CD4-positive, alpha-beta memory T cell (primary cell): Measurements from ENCODE around the gene MAFB. TPM values are rescaled to one million over a fixed set of nuclear protein-coding genes. Genes with fewer than 3 reads are reported as not detected.

Experiments
- CTCF ChIA-PET: fragments of 350-600 bp; sonication (Branson Sonifier 250); formaldehyde crosslinking; loops from one replicate; lab custom pipeline; 2021; ENCODE audit warnings: inconsistent platforms; ENCODE audit not compliant: partially characterized antibody; lab: Charles Lee
- POLR2A ChIA-PET: fragments of 350-600 bp; sonication (Branson Sonifier 250); formaldehyde crosslinking; loops from one replicate; lab custom pipeline; 2021; ENCODE audit not compliant: partially characterized antibody; lab: Charles Lee
- DNase-seq, 5 donors: peaks; one replicate each; pipeline versions ENCODE4 v3.0.0 to v3.0.0-alpha.2; 2020 to 2022; ENCODE audit warnings: mixed read lengths in 1 of 5
- H3K27ac ChIP-seq: one replicate; pipeline ENCODE4 v1.7.0; 2013; ENCODE audit warnings: low read depth, low read length
- H3K27me3 ChIP-seq: 2 replicates; pipeline ENCODE4 v1.7.0; 2013; ENCODE audit warnings: mild to moderate bottlenecking, low read length, moderate library complexity; ENCODE audit not compliant: insufficient read depth
- H3K36me3 ChIP-seq: 2 replicates; pipeline ENCODE4 v1.7.0; 2013; ENCODE audit warnings: mild to moderate bottlenecking, low read length, moderate library complexity; ENCODE audit not compliant: insufficient read depth
- H3K4me1 ChIP-seq: 2 replicates; pipeline ENCODE4 v1.7.0; 2013; ENCODE audit warnings: mild to moderate bottlenecking, low read length, moderate library complexity; ENCODE audit not compliant: insufficient read depth
- H3K4me3 ChIP-seq, 2 donors: one replicate each; pipeline ENCODE4 v1.7.0; 2013; ENCODE audit warnings: low read length in 2 of 2, mild to moderate bottlenecking in 1 of 2
- H3K9me3 ChIP-seq, 2 donors: one replicate each; pipeline ENCODE4 v1.7.0; 2013; ENCODE audit warnings: low read length in 2 of 2, control low read depth in 1 of 2; ENCODE audit not compliant: control insufficient read depth in 1 of 2
- H3K27ac Mint-ChIP-seq, 7 donors: one replicate each; pipeline ENCODE4 v1.8.0; 2020 to 2021; ENCODE audit warnings: mixed read lengths in 7 of 7, mild to moderate bottlenecking in 6 of 7, inconsistent platforms in 3 of 7, moderate library complexity in 3 of 7
- H3K27me3 Mint-ChIP-seq, 2 donors: one replicate each; pipeline ENCODE4 v1.8.0; 2020 to 2021; ENCODE audit warnings: mixed read lengths in 2 of 2
- H3K36me3 Mint-ChIP-seq, 2 donors: one replicate each; pipeline ENCODE4 v1.8.0; 2020 to 2021; ENCODE audit warnings: mixed read lengths in 2 of 2, inconsistent platforms in 1 of 2, mild to moderate bottlenecking in 1 of 2
- H3K4me1 Mint-ChIP-seq, 4 donors: one replicate each; pipeline ENCODE4 v1.8.0; 2020 to 2021; ENCODE audit warnings: mixed read lengths in 4 of 4, mild to moderate bottlenecking in 1 of 4
- H3K4me3 Mint-ChIP-seq, 8 donors: one replicate each; pipeline ENCODE4 v1.8.0; 2020 to 2021; ENCODE audit warnings: mixed read lengths in 8 of 8, mild to moderate bottlenecking in 7 of 8, moderate library complexity in 6 of 8, inconsistent platforms in 3 of 8
- H3K9me3 Mint-ChIP-seq, 8 donors: one replicate each; pipeline ENCODE4 v1.8.0; 2020 to 2021; ENCODE audit warnings: mixed read lengths in 8 of 8, mild to moderate bottlenecking in 5 of 8, inconsistent platforms in 3 of 8, moderate library complexity in 1 of 8
- intact Hi-C: fragments of 100-400 bp; cut with micrococcal nuclease; formaldehyde crosslinking; loops from one replicate; pipeline ENCODE4 v1.15.1; 2023
- polyA plus RNA-seq, 2 donors: library from polyadenylated mRNA; unstranded; fragments of 300-500 nt; fragmentation: Illumina TruSeq; gene quantifications; one replicate each; pipeline ENCODE4 v1.2.3, GENCODE V29; 2021
- total RNA-seq, 2 experiments: library from RNA; stranded (reverse); gene quantifications; one replicate each; pipeline ENCODE4 v1.2.3, GENCODE V29; 2021

MAFB gene
- total and polyA plus RNA-seq, 4 experiments from 2014 or later: 0.07 to 2.6 (median 2.2) TPM; not detected in 1

DNA sequence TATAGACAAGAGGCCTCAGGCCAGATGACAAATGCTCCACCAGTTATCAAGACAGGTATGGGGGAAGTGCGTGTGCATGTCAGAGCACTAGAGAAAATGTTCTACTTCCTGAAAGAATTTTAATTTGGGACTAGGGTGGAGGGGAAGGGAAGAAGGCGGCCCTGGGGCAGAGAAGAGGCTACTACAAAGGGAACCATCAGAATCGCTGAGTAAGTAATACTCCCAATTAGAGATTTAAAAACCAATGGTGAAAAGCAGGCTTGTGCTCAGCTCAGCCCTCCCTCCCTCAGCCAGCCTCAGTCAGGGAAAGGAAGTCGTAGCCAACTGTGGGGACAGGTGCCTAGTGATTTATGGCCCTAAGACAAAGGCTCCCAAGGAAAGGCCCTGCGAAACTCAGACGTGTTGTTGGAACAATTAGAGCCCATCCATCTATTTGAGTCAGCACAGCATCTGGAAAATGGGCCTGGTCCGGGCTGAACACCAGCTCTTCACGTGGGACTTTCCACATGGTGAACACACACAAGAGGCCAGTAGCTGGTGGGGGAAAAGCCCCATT lies 15.0 kb upstream of the MAFB start:
- H3K27ac ChIP-seq: no peak overlapping the region
- H3K9me3 ChIP-seq: no peaks in the 10 kb centered on the region
- Mint-ChIP-seq H3K9me3 (no peaks in the 10 kb centered on the region), H3K27me3 (peaks cover 1 to 4% of the 10 kb centered on the region in 2 donors), H3K4me1 (no peaks in the 10 kb centered on the region), H3K27ac (no peak overlapping the region), H3K4me3 (no peak overlapping the region), H3K36me3 (no peaks in the 10 kb centered on the region)
- no peaks in the 10 kb centered on the region for H3K27me3 ChIP-seq
- no peak for DNase-seq
- H3K4me3 ChIP-seq: no peak overlapping the region
- POLR2A ChIA-PET: no interaction called here
- H3K36me3 ChIP-seq: no peaks in the 10 kb centered on the region
- CTCF ChIA-PET: no interaction called here
- intact Hi-C loops: no loop called here
- no peaks in the 10 kb centered on the region for H3K4me1 ChIP-seq

GRCh38 chr20:40702504-40702903 lies 13.5 kb upstream of the MAFB start:
- ChIA-PET POLR2A (no interaction called here), CTCF (no interaction called here)
- no peak overlapping the region for H3K27ac ChIP-seq
- Mint-ChIP-seq H3K36me3 (no peaks in the 10 kb centered on the region), H3K4me3 (no peak overlapping the region), H3K27ac (no peak overlapping the region), H3K27me3 (peaks cover 6% of the 10 kb centered on the region in 2 donors), H3K9me3 (peaks cover 0 to 2% (median 0%) of the 10 kb centered on the region in 8 donors), H3K4me1 (no peaks in the 10 kb centered on the region)
- intact Hi-C loops: no loop called here
- H3K4me3 ChIP-seq: no peak overlapping the region
- H3K27me3 ChIP-seq: no peaks in the 10 kb centered on the region
- no peaks in the 10 kb centered on the region for H3K4me1 ChIP-seq
- H3K36me3 ChIP-seq: no peaks in the 10 kb centered on the region
- H3K9me3 ChIP-seq: no peaks in the 10 kb centered on the region
- no peak for DNase-seq

GRCh38 chr20:40698744-40699143 lies 9.7 kb upstream of the MAFB start:
- Mint-ChIP-seq H3K27ac (no peak overlapping the region), H3K4me1 (no peaks in the 10 kb centered on the region), H3K27me3 (peaks cover 23 to 24% of the 10 kb centered on the region in 2 donors), H3K9me3 (peaks cover 0 to 2% (median 0%) of the 10 kb centered on the region in 8 donors), H3K4me3 (no peak overlapping the region), H3K36me3 (no peaks in the 10 kb centered on the region)
- H3K27ac ChIP-seq: no peak overlapping the region
- no peaks in the 10 kb centered on the region for H3K4me1 ChIP-seq
- DNase-seq: no peak
- intact Hi-C loops: no loop called here
- no peaks in the 10 kb centered on the region for H3K36me3 ChIP-seq
- CTCF ChIA-PET: no interaction called here
- no peaks in the 10 kb centered on the region for H3K9me3 ChIP-seq
- H3K27me3 ChIP-seq: no peaks in the 10 kb centered on the region
- POLR2A ChIA-PET: no interaction called here
- H3K4me3 ChIP-seq: no peak overlapping the region

GRCh38 chr20:40698281-40698680 lies 9.2 kb upstream of the MAFB start:
- CTCF ChIA-PET: no interaction called here
- Mint-ChIP-seq H3K27ac (no peak overlapping the region), H3K9me3 (peaks cover 0 to 2% (median 0%) of the 10 kb centered on the region in 8 donors), H3K27me3 (peaks cover 25% of the 10 kb centered on the region in 2 donors), H3K36me3 (no peaks in the 10 kb centered on the region), H3K4me1 (no peaks in the 10 kb centered on the region), H3K4me3 (no peak overlapping the region)
- no peaks in the 10 kb centered on the region for H3K4me1 ChIP-seq
- H3K27me3 ChIP-seq: peaks cover 1% of the 10 kb centered on the region
- H3K4me3 ChIP-seq: no peak overlapping the region
- H3K27ac ChIP-seq: no peak overlapping the region
- POLR2A ChIA-PET: no interaction called here
- intact Hi-C loops: no loop called here
- H3K36me3 ChIP-seq: no peaks in the 10 kb centered on the region
- no peaks in the 10 kb centered on the region for H3K9me3 ChIP-seq
- no peak for DNase-seq

GRCh38 chr20:40697541-40697940 lies 8.5 kb upstream of the MAFB start:
- Histone ChIP-seq H3K36me3 (no peaks in the 10 kb centered on the region), H3K4me3 (no peak overlapping the region), H3K4me1 (no peaks in the 10 kb centered on the region), H3K27me3 (peaks cover 7% of the 10 kb centered on the region), H3K27ac (no peak overlapping the region), H3K9me3 (no peaks in the 10 kb centered on the region)
- ChIA-PET CTCF (no interaction called here), POLR2A (no interaction called here)
- H3K27me3 Mint-ChIP-seq: peaks cover 28 to 29% of the 10 kb centered on the region in 2 donors
- no peak overlapping the region for H3K27ac Mint-ChIP-seq
- H3K9me3 Mint-ChIP-seq: peaks cover 0 to 3% (median 0%) of the 10 kb centered on the region in 8 donors
- H3K4me1 Mint-ChIP-seq: no peaks in the 10 kb centered on the region
- no peaks in the 10 kb centered on the region for H3K36me3 Mint-ChIP-seq
- H3K4me3 Mint-ChIP-seq: no peak overlapping the region
- DNase-seq: no peak
- intact Hi-C loops: no loop called here

DNA sequence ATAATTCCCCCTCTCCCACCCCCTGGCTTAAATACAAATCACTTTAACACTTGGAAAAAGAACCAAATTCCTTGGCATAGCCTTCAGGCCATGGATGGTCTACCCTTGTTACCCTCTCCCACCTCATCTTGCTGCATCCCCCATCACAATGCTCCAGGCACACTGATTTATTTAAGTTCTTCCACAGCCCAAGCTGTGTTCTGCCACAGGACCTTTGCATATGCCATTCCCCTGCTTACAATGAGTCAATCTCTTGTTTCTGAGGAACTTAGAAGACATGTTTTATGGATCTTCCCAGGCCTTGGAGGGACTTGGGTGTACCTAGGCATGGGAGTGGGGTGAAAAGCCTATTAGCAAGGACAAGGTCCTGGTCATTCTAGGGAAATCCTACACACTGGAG lies 6.2 kb upstream of the MAFB start:
- POLR2A ChIA-PET: no interaction called here

DNA sequence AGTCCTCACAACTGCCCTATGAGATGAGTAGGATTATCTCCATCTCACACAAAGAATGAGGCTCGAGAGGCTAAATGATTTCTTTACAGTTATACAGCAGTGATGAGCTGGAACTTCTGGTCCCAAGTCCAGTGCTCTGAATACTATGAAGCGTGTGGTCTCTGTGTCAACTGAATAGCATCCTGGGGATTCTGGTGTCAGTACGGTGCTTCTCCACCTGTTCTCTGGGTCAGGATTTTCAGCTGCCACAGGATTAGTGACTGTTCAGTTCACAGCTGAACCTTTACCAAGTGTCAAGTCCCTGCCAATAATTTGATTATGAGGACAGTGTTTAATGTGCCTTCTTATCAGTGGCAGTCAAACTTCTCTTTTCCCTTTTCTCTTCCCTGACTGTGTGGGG lies 5.2 kb upstream of the MAFB start:
- peaks cover 43 to 47% of the 10 kb centered on the region in 2 donors for H3K27me3 Mint-ChIP-seq
- H3K4me3 ChIP-seq: no peak overlapping the region
- ChIA-PET POLR2A (no interaction called here), CTCF (no interaction called here)
- peaks cover 18% of the 10 kb centered on the region for H3K27me3 ChIP-seq
- no peaks in the 10 kb centered on the region for H3K36me3 Mint-ChIP-seq
- no peak overlapping the region for H3K4me3 Mint-ChIP-seq
- no peak overlapping the region for H3K27ac ChIP-seq
- H3K27ac Mint-ChIP-seq: no peak overlapping the region
- peaks cover 11% of the 10 kb centered on the region for H3K4me1 ChIP-seq
- no peak for DNase-seq
- peaks cover 0 to 5% (median 0%) of the 10 kb centered on the region in 8 donors for H3K9me3 Mint-ChIP-seq
- intact Hi-C loops: no loop called here
- H3K36me3 ChIP-seq: no peaks in the 10 kb centered on the region
- H3K9me3 ChIP-seq: no peaks in the 10 kb centered on the region
- H3K4me1 Mint-ChIP-seq: peaks cover 0 to 13% (median 4%) of the 10 kb centered on the region in 4 donors

More for the DNA sequence above, 6.2 kb upstream of the MAFB start:
- H3K27ac ChIP-seq: no peak overlapping the region
- Mint-ChIP-seq H3K4me3 (no peak overlapping the region), H3K4me1 (peaks cover 0 to 6% (median 1%) of the 10 kb centered on the region in 4 donors), H3K36me3 (no peaks in the 10 kb centered on the region), H3K27me3 (peaks cover 38 to 45% of the 10 kb centered on the region in 2 donors), H3K27ac (no peak overlapping the region), H3K9me3 (peaks cover 0 to 3% (median 0%) of the 10 kb centered on the region in 8 donors)
- peaks cover 18% of the 10 kb centered on the region for H3K27me3 ChIP-seq
- no peak for DNase-seq
- H3K4me3 ChIP-seq: no peak overlapping the region
- no peaks in the 10 kb centered on the region for H3K9me3 ChIP-seq
- intact Hi-C loops: no loop called here
- H3K36me3 ChIP-seq: no peaks in the 10 kb centered on the region
- peaks cover 3% of the 10 kb centered on the region for H3K4me1 ChIP-seq
- CTCF ChIA-PET: no interaction called here
